HepG2 (cell line): ENCODE results near the gene AP4M1. TPM values are rescaled to one million over a fixed set of nuclear protein-coding genes. Genes with fewer than 3 reads are reported as not detected.
A peak's percentile ranks its signal among the peaks of the same experiment; 100 is the strongest.
"Not testable (repeated sequence)": the region's sequence is repeated elsewhere in the genome, so short reads cannot be mapped to it uniquely, and the experiment has no call there.

Experiments used
- ATAC-seq: fragments of 200-7000 bp; cut with Tn5 transposase; 3 replicates; pipeline ENCODE4 v1.9.1; 2020; ENCODE audit warnings: mild to moderate bottlenecking, moderate library complexity
- BruUV-seq: library from RNA; stranded (reverse); fragments of 400-500 nt; replicated peaks from 2 replicates; lab custom pipeline; 2021; lab: Mats Ljungman, UMichigan
- CTCF ChIA-PET: fragments of 300-600 bp; formaldehyde crosslinking; extraction: SDS; loops from one replicate; lab custom pipeline; 2021; ENCODE audit warnings: low total read pairs, inconsistent platforms, low intra/inter-chr PET ratio; lab: Yijun Ruan, JAX
- POLR2A ChIA-PET: fragments of 350-600 bp; sonication (Branson Sonifier 250); formaldehyde crosslinking; loops from one replicate; lab custom pipeline; 2020; ENCODE audit warnings: antibody characterized with exemption, inconsistent platforms; lab: Yijun Ruan, JAX
- DNase-seq: peaks from one replicate; pipeline ENCODE4 v3.0.0-alpha.2; 2015; ENCODE audit warnings: low spot score
- FAIRE-seq: peaks from 3 replicates; lab custom pipeline; 2011; peaks lifted over from hg19 to GRCh38; lab: Jason Lieb, UNC
- H2AFZ ChIP-seq: one replicate; pipeline ENCODE4 v1.6.1; 2011; ENCODE audit warnings: low read length, inconsistent platforms
- H3K27ac ChIP-seq: fragments of 300-600 bp; 3 replicates; pipeline ENCODE4 v1.8.0; 2011; ENCODE audit warnings: mixed run types, mild to moderate bottlenecking, mixed read lengths, low read length, inconsistent platforms; ENCODE audit not compliant: insufficient read depth; ENCODE audit errors: extremely low read length
- H3K27me3 ChIP-seq, 2 experiments: fragments of 200-600 bp in 1 of 2; 2 replicates in 1 of 2; 3 replicates in 1 of 2; pipeline versions ENCODE4 v1.6.0 to v1.8.0; 2011; ENCODE audit warnings: low read length in 2 of 2, mild to moderate bottlenecking in 2 of 2, moderate library complexity in 2 of 2, inconsistent platforms in 1 of 2; ENCODE audit not compliant: insufficient read depth in 2 of 2, control insufficient read depth in 1 of 2
- H3K36me3 ChIP-seq, 2 experiments: fragments of 200-600 bp in 1 of 2; replicated peaks in 1 of 2; 2 replicates in 1 of 2; 3 replicates in 1 of 2; pipeline versions ENCODE4 v1.5.1 to v1.8.0; 2011; ENCODE audit warnings: low read length in 2 of 2, inconsistent platforms in 1 of 2; ENCODE audit not compliant: insufficient read depth in 2 of 2, control insufficient read depth in 1 of 2
- H3K4me1 ChIP-seq: 2 replicates; pipeline ENCODE4 v1.5.1; 2012; ENCODE audit warnings: low read length, inconsistent platforms; ENCODE audit not compliant: insufficient read depth
- H3K4me2 ChIP-seq: 2 replicates; pipeline ENCODE4 v1.6.0; 2011; ENCODE audit warnings: low read depth, low read length, inconsistent platforms
- H3K4me3 ChIP-seq, 3 experiments: fragments of 200-600 bp in 1 of 3; sonication (generic), shearing (Covaris generic) in 1 of 3; replicated peaks in 1 of 3; 2 replicates each; pipeline ENCODE4 v1.5.1; 2011 to 2016; ENCODE audit warnings: low read length in 3 of 3, inconsistent platforms in 2 of 3, low read depth in 2 of 3, mild to moderate bottlenecking in 2 of 3, control low read depth in 1 of 3, mixed read lengths in 1 of 3; ENCODE audit not compliant: insufficient read depth in 1 of 3
- H3K79me2 ChIP-seq: one replicate; pipeline ENCODE4 v1.6.1; 2011; ENCODE audit warnings: low read length, inconsistent platforms; ENCODE audit not compliant: insufficient read depth
- H3K9ac ChIP-seq: 2 replicates; pipeline ENCODE4 v1.6.0; 2011; ENCODE audit warnings: mild to moderate bottlenecking, low read depth, low read length, inconsistent platforms; ENCODE audit not compliant: insufficient read depth
- H3K9me3 ChIP-seq: 2 replicates; pipeline ENCODE4 v1.5.1; 2012; ENCODE audit warnings: mild to moderate bottlenecking, low read length
- H4K20me1 ChIP-seq: 2 replicates; pipeline ENCODE4 v1.6.0; 2011; ENCODE audit warnings: inconsistent platforms, mild to moderate bottlenecking, low read length, moderate library complexity; ENCODE audit not compliant: insufficient read depth
- CBX5 ChIP-seq: sonication (generic); formaldehyde crosslinking; IDR thresholded peaks from 2 replicates; pipeline ENCODE4 v1.4.0; 2020; ENCODE audit warnings: missing genetic modification reagents, borderline replicate concordance
- MAX ChIP-seq: IDR thresholded peaks from 2 replicates; pipeline ENCODE4 v1.6.1; 2012; ENCODE audit warnings: inconsistent platforms
- SMC3 ChIP-seq: IDR thresholded peaks from 2 replicates; pipeline ENCODE4 v1.6.1; 2011; ENCODE audit warnings: low read length, improper control_type of control experiment
- ZBTB2 ChIP-seq: sonication (generic); formaldehyde crosslinking; IDR thresholded peaks from 2 replicates; pipeline ENCODE4 v1.8.0; 2022; ENCODE audit warnings: low read depth, missing genetic modification reagents
- ZBTB43 ChIP-seq: sonication (generic); formaldehyde crosslinking; conservative IDR thresholded peaks from 2 replicates; pipeline ENCODE4 v1.4.0; 2020; ENCODE audit warnings: missing genetic modification reagents
- ZNF326 ChIP-seq: sonication (generic); formaldehyde crosslinking; IDR thresholded peaks from 2 replicates; pipeline ENCODE4 v1.4.0; 2020; ENCODE audit warnings: missing genetic modification reagents, borderline replicate concordance
- ZNF770 ChIP-seq: sonication (generic); formaldehyde crosslinking; IDR thresholded peaks from 2 replicates; pipeline ENCODE4 v1.5.0; 2020; ENCODE audit warnings: mild to moderate bottlenecking, missing genetic modification reagents
- WGBS: methylation state at CpG from one replicate; pipeline ENCODE4 v1.1.6; 2017; ENCODE audit warnings: low lambda C conversion rate; 5-methylcytosine and 5-hydroxymethylcytosine counted together
- in situ Hi-C: cut with HindIII; loops from 2 replicates; pipeline ENCODE4 v1.10.0; 2017; ENCODE audit warnings: low pct_unique_long_range_greater_than_20kb; ENCODE audit not compliant: extremely low pct_ligation_motif_present
- intact Hi-C: fragments of 100-400 bp; cut with micrococcal nuclease; formaldehyde crosslinking; loops from one replicate; pipeline ENCODE4 v1.10.0; 2022; ENCODE audit not compliant: unreplicated experiment
- polyA plus RNA-seq, 8 experiments: library from polyadenylated mRNA; depleted of rRNA in 3 of 8; stranded (reverse) in 7 of 8; unstranded in 1 of 8; fragments of >200 nt; fragmentation: Illumina TruSeq in 4 of 8; extraction: Trizol in 4 of 8; gene quantifications; 2 replicates each; pipeline versions ENCODE4 v1.2.1 to v1.2.3, GENCODE V29; 2011 to 2016; ENCODE audit warnings: low read depth in 4 of 8, missing spikeins in 1 of 8, mixed read lengths in 1 of 8; ENCODE audit not compliant: insufficient read depth in 1 of 8
- total RNA-seq, 5 experiments: library from RNA; depleted of rRNA; stranded (reverse); fragments of >200 nt; fragmentation: Illumina TruSeq; extraction: Trizol; gene quantifications; 2 replicates each; pipeline ENCODE4 v1.2.3, GENCODE V29; 2016; ENCODE audit warnings: low read depth in 1 of 5
- TF ChIP-seq, protein P1 (sequence below): sonication (generic); formaldehyde crosslinking; IDR thresholded peaks from 2 replicates; pipeline ENCODE4 v1.8.0; 2022; ENCODE audit warnings: missing genetic modification reagents, low read depth, mild to moderate bottlenecking, borderline replicate concordance

The AP4M1 gene
- total and polyA plus RNA-seq, 2 of the 13 experiments (the other 11 are each of a cell fraction or from before 2014, with no cell fraction given): 6.3 to 9.7 TPM

- BruUV-seq, H3K27me3 ChIP-seq, intact Hi-C loops, H2AFZ ChIP-seq, DNase-seq, H3K27ac ChIP-seq, H3K79me2 ChIP-seq, H3K36me3 ChIP-seq, H3K4me3 ChIP-seq, ATAC-seq, H3K9ac ChIP-seq, FAIRE-seq, H4K20me1 ChIP-seq, H3K9me3 ChIP-seq: not testable (repeated sequence)
- 100% methylated on average over 1 of the region's 1 CpG for WGBS
- 0 out of 2 replicates have a peak overlapping the region, but pooled peaks have one; percentile 80 for H3K4me2 ChIP-seq
- peaks cover 44% of the 10 kb centered on the region for H3K4me1 ChIP-seq
- CTCF ChIA-PET: interaction anchor here (1.9 kb wide), 1 partner anchor 21 kb away, joined by 5 read pairs; no protein-coding TSS in a partner anchor
- POLR2A ChIA-PET: interaction anchor here (1.4 to 3.7 kb wide), 3 partner anchors 12 to 29 kb away, joined by 3 to 26 read pairs (median 8); partner anchors contain the start of genes AP4M1, LAMTOR4 and MCM7
- in situ Hi-C loops: loop anchor here (5.0 kb wide), 1 partner anchor 82 kb away; no protein-coding TSS in a partner anchor
Observed at GRCh38 chr7:100130220-100130607, 28.8 kb downstream of the AP4M1 start.

GRCh38 chr7:100130608-100131453 lies 29.4 kb downstream of the AP4M1 start:
- ChIA-PET POLR2A (interaction anchor here (1.4 to 3.7 kb wide), 2 partner anchors 12 to 30 kb away, joined by 3 to 26 read pairs; partner anchors contain the start of genes AP4M1 and MCM7), CTCF (interaction anchor here (1.9 kb wide), 1 partner anchor 21 kb away, joined by 5 read pairs; no protein-coding TSS in a partner anchor)
- 5% methylated on average over 23 of the region's 24 CpGs for WGBS
- Histone ChIP-seq H3K4me3 (peak overlapping the region in 2 of 3 experiments; percentile 21 to 61; a peak in 4 of 6 replicates), H2AFZ (peak overlapping the region; percentile 37), H3K4me2 (peak overlapping the region; percentile 80), H3K79me2 (peaks cover 5% of the 10 kb centered on the region), H3K9me3 (no peaks in the 10 kb centered on the region), H3K27me3 (no peaks in the 10 kb centered on the region), H3K27ac (peak overlapping the region; percentile 62), H3K36me3 (no peaks in the 10 kb centered on the region), H3K4me1 (peaks cover 38% of the 10 kb centered on the region), H4K20me1 (no peaks in the 10 kb centered on the region), H3K9ac (peak overlapping the region; percentile 67)
- FAIRE-seq: no peak
- intact Hi-C loops: no loop called here
- peak; percentile 10 for ATAC-seq
- BruUV-seq: no TSS peak
- in situ Hi-C loops: loop anchor here (5.0 kb wide), 1 partner anchor 81 kb away; no protein-coding TSS in a partner anchor
- peak; percentile 54 for DNase-seq
- TF ChIP-seq ZBTB43 (CRISPR knock-in tag): no peak
- TF ChIP-seq, protein P1, sequence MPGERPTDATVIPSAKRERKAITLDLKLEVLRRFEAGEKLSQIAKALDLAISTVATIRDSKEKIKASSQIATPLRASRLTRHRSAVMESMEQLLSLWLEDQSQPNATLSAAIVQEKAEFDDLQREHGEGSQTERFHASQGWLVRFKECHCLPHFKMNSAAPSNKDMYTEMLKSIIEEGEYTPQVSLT: no peak
- TF ChIP-seq SMC3: no peak
- TF ChIP-seq ZBTB2 (CRISPR knock-in tag): no peak
- peak; percentile 100 for TF ChIP-seq ZNF770 (CRISPR knock-in tag)
- TF ChIP-seq ZNF326: no peak
- TF ChIP-seq CBX5: 0 out of 2 replicates have a peak, but pooled peaks have one; percentile 38
- TF ChIP-seq MAX: peak; percentile 38; the same call in 1 of the 2 replicates
